ENCODE results near the gene PIK3CD.
"Not testable (repeated sequence)": the region's sequence is repeated elsewhere in the genome, so short reads cannot be mapped to it uniquely, and the experiment has no call there.

The PIK3CD gene

DNA sequence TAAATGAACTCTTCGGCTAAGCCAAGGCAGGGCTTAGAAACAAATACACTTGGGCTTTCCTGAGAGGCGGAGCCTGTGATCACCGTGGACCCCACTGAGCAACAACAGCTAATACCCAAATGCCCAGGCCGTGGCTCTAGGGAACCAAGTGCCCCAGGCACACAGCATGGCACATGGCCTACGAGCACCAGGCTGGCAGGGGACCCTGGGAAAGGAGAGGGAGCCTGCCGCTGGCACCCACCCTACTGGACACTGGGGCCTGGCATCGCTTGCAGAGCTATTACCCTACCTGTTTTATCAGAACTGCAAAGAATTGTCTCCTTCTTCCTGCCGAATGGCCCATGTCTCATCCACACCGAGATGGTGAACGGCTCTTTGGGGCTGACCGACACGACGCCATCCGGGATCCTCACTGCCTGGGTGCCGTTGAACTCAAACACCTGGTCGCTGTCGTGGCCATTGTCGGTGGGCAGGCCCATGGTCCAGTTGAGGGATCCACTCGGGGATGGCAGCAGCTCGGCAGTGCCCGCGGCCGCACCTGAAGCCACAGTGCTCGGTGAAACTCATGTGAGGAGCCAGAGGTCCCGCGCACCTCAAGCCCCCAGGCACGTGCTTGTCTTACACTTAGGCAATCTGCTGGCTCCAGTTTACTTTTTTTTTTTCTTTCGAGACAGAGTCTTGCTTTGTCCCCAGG, 92.7 kb downstream of the PIK3CD start:
- DNase-seq = no peak

DNA sequence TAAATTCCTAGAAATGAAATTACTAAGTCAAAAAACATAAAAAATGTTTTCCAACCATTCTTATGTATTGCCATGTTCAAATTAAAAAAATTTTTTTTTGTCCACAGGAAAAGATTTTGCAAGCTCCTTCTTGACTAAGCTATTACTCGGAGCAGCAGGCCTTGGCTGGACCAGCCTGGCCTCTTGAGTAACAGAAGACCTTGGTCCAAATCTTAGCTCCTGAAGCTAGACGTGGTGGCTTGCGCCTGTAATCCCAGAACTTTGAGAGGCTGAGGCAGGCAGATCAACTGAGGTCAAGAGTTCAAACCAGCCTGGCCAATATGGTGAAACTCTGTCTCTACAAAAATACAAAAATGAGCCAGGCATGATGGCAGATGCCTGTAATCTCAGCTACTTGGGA, 94.7 kb downstream of the PIK3CD start:
- no peak for DNase-seq

DNA sequence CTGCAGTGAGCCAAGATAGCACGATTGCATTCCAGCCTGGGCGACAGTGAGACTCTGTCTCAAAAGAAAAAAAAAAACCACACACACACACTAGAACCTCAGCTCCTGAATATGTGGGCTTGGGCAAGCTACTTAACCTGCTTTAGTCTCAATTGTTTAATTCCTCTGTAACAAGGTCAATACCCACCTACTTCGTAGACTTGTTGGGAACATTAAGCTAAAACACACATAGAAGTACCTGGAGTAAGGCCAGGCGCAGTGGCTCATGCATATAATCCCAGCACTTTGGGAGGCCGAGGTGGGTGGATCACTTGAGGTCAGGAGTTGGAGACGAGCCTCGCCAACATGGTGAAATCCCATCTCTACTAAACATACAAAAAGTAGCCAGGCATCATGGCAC, 95.1 kb downstream of the PIK3CD start:
- no peak for DNase-seq

DNA sequence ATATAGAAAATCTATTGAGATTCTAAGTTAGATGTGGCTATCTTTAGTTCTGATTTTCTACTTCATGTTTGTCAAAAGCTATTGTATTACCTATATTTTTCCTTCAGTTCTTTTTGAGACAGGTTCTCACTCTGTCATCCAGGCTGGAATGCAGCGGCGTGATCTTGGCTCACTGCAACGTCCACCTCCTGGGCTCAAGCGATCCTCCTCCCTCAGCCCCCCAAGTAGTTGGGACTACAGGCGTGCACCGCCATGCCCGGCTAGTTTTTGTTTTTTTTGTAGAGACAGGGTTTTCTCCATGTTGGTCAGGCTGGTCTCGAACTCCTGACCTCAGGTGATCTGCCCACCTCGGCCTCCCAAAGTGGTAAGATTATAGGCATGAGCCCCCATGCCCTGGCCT, 96.9 kb downstream of the PIK3CD start:
- not testable (repeated sequence) for DNase-seq

DNA sequence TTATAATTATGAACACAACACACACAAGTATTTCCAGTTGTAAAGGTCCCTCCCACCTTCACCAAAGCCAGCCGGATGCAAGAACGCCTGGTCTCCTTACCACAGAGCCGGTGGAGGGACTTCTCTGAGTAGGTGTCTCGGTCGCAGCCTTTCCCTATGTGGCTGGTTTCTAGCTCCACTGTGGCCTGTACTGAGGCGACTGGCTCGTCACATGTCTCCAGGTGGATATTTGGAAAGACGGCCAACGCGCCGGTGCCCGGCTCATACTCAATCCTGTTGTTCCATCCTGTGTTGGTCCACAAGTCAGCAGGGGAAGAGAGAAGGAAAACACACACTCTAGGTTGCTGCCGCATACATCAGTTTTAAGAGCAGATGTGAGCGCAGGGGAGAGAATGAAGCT, 97.8 kb downstream of the PIK3CD start:
- no peak for DNase-seq

DNA sequence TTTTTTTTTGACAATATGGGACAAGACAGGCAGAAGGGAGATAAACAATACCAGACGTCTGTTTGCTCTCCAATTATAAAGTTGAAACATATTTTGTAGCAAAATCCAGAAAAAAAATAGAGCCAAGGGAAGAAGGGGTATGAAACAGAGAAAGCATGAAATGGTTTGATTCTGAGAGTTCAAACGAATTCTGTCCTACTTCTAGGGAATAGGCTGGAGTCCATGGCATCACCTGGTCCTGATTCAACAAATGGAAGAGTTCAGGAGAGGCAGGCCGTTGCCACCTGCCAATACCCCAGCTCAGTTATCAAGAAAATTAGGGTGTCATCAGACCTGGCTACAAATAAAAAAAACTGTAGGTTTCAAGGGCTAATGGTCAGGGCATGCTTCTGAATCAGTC, 100.4 kb downstream of the PIK3CD start:
- no peak for DNase-seq

DNA sequence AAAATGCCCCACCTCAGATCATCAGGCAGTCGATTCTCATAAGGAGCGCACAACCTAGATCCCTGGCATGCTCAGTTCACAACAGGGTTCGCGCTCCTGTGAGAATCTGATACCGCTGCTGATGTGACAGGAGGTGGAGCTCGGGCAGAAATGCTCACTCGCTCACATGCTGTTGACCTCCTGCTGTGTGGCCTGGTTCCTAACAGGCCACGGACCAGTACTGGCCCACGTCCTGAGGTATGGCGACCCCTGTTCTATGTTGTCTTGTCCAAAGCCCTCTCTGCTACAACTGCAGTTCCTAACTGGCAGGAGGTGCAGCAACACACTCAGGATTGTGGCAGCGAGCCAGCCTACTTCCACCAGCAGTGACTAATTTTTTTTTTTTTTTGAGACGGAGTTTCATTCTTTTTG, 101.6 kb downstream of the PIK3CD start:
- DNase-seq = no peak

DNA sequence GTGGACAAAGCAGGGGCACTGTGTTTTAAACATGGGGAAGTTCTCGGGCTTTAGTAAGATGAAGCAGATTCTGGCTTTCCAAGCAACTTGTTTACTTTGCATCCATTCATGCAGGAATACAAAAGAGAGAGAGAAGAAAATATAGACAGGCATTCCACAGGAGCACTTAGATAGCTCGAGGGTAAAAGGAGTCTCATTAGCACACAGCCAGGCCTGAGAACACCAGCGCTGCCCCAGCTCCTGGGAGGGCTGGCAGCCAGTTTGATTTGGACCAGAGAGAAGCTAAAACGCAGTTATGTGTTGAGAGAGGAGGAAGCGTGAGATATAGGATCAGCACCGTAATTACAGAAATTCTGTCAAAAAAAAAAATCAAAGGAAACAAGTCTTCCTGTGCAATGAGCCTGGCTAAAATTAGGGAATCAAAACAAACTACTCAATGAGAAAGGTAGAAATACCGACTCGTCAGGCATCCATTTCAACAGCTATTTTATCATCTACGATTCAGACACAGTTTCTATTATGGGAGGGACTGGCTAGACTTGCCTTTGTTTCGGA, 104.0 kb downstream of the PIK3CD start:
- DNase-seq = no peak

DNA sequence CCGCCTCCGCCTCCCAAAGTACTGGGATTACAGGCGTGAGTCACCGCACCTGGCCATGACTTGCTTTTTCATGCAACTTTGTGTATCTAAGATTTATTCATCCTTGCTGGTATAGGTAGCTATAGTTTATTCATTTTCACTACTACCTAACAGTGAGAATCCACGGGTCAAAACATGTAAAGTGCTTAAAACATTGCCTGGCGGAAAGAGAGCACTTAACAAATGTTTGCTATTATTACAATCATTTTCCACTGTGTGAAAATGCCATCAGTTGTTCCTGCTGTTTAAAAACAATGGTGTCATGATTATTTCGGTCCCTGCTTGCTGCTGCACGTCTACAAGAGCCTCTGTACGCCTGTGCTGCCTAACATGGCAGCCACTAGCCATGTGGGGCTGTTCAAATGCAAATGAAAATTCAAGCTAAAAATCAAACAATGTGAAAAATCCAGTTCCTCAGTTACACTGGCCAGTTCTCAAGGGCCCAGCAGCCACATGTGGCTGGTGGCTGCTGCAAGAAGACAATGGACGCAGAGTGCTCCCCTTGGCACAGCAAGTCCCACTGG, 107.1 kb downstream of the PIK3CD start:
- DNase-seq = no peak

DNA sequence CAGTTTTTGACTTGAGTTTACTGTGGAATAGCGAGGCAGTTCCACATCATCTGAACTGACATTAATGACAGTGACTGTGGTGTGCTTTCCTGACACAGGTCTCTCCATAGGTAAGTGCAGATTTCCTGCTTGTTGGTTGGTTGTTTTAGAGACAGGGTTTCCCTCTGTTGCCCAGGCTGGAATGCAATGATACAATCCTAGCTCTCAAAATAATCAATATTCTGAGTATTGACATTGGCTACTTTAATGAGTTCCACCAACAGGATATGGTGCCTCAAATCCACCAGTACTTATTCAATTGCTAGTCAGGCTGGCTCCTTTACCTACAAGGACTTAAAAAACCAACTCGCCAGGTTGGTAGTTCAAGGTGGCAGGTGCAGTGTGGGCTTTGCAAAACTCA, 108.4 kb downstream of the PIK3CD start:
- no peak for DNase-seq

DNA sequence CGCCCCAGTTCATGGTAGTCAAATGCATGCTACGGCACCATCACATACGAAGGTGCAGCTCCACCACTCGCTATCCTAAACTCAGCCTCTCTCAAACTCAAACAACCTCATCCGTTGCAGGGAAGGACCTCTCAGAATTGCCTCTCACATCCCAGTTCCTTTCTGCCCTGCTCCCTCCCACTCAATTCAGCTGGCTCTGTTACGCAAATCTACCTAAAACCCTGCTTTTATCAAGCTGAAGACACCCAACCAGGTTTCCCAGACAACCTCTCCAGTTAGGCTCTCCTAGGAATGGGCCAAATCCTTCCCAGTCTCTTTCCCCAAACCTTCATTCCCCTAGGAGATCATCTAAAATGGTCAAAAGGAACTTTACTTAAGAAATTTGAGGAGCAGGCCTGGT, 109.3 kb downstream of the PIK3CD start:
- DNase-seq = no peak

DNA sequence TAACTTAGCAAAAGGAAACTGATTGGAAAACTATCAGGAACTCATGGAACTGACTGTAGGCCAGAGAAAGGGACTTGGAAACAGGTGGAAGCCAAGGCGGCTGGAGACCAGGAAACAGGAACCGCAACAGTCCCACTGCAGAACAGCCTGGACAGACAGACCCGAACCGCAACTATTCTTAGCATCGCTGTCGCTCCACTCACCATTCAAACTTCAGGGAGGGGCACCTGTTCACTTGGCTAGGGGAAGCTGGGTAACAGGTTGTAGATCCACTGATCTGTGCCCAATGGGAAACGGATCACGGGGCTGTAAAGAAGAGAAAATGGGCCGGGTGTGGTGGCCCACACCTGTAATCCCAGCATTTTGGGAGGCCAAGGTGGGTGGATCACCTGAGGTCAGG, 110.3 kb downstream of the PIK3CD start:
- DNase-seq = no peak

DNA sequence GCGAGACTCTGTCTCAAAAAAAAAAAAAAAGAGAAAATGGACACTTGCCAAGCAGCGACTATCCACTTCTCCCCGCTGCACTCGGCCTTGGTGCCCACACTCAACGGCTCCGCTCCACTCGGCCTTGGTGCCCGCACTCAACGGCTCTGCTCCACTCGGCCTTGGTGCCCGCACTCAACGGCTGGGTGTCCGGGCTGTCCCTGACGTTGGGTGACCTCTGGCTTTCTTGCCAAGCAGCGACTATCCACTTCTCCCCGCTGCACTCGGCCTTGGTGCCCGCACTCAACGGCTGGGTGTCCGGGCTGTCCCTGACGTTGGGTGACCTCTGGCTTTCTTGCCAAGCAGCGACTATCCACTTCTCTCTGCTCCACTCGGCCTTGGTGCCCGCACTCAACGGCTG, 110.9 kb downstream of the PIK3CD start:
- DNase-seq = not testable (repeated sequence)

DNA sequence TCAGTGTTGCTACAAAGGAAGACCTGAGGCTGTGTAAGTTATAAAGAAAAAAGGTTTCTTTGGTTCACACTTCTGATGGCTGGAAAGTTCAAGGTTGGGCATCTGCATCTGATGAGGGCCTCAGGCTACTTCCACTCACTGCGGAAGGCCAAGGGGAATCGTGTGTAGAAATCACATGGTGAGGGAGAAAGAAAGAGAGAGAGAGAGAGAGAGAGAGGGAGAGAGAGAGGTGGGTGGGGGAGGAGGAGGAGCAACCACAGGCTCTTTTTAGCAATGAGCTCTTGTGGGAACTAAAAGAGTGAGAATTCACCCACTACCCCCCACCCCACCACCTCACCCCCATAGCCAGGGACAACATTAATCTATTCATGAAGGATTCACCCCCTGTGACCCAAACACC, 112.4 kb downstream of the PIK3CD start:
- no peak for DNase-seq

DNA sequence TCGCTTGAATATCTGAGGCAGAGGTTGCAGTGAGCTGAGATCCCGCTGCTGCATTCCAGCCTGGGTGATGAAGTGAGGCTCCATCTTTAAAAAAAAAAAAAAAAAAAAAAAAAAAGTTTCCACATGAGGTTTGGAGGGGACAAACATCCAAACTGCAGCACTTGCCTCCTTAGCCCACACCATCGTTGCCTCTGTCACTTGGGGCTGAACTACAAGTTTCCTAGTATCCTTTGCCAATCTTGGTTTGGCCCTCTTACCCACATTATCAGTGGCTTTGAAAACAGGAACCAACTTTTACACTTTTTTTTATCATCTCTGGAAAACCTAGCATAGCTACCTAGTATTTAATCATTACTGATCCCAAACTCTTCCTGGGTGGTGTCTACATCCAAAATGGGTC, 113.0 kb downstream of the PIK3CD start:
- DNase-seq = no peak

DNA sequence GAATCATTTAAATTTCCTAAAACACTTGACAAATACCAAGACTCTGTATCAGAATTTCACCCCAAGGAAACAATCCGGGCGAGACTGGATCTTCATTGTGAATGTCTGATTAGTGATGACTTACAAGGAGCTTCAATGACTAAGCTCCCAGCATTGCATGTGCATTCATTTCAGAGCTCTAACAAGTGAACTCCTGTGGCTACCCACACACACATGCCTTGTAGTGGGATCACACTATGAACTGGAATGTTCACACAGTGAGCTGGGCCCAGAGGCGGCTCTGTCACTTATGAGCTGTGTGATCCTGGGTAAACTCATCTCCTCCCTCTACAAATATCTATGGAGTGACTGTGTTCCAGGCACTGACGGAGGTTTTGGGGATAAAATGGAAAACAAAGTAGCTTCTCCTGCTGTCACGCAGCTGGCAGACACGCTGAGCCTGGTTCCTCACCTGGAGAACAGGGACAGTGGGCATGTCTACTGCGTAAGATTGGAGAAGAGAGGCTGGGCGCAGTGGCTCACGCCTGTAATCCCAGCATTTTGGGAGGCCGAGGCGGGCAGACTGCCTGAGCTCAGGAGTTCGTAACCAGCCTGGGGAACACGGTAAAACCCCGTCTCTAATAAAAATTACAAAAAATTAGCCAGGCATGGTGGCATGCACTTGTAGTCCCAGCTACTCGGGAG, 115.4 kb downstream of the PIK3CD start:
- peak; percentile 79 for DNase-seq

DNA sequence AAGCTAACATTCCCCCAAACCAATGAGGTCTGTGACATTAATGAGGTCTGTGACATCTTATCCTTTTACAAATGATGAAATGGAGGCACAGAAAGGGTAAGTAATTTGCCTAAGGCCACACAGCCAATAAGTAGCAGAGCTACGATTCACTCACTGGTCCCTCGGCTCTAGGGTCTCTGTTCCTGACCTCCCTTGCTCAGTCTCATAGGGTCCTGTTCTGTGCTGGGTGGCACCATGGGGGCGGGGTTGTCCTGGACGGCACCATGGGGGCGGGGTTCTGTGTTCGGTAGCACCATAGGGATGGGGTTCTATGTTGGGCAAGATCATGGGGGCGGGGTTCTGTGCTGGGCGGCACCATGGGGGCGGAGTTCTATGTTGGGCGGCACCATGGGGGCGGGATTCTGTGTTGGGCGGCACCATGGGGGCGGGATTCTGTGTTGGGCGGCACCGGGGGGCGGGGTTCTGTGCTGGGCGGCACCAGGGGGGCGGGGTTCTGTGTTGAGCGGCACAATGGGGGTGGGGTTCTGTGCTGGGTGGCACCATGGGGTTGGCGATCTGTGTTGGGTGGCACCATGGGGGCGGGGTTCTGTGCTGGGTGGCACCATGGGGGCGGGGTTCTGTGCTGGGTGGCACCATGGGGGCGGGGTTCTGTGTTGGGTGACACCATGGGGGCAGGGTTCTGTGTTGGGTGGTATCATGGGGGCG, 116.6 kb downstream of the PIK3CD start:
- no peak for DNase-seq

DNA sequence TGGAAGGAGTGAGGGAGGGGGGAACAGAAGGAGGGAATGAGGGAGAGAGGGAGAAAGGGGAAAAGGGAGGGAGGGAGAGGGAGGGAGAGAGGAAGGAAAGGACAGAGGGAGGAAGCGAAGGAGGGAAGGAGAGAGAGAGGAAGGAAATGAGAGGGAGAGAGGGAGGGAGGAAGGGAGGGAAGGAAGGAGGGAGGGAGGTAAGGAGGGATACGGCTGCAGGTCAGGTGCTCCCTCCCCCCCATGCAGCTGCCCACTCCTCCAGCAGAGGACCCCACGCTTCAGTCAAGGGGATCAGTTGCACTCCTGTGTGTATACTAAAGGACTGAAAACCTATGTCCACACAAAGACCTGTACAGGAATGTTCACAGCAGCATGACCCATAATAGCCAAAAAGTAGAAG, 117.5 kb downstream of the PIK3CD start:
- no peak for DNase-seq

DNA sequence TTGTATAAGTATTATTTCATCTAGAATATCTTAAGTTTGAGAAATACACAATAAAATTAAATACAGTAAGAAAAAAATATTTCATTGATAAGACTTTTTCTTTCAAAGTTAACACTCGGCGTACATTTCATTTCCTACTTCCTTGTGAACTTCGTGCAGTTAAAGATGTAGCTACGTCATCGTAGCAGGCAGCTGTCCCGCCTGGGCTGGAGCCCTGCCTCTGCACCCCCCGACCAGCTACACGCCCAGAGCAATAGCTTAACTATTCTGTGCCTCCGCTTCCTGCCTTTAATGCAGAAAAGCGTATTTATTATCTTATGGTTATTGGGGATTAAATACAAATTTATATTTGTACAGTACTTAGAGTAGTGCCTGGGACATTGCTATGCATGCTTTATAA, 118.8 kb downstream of the PIK3CD start:
- no peak for DNase-seq

DNA sequence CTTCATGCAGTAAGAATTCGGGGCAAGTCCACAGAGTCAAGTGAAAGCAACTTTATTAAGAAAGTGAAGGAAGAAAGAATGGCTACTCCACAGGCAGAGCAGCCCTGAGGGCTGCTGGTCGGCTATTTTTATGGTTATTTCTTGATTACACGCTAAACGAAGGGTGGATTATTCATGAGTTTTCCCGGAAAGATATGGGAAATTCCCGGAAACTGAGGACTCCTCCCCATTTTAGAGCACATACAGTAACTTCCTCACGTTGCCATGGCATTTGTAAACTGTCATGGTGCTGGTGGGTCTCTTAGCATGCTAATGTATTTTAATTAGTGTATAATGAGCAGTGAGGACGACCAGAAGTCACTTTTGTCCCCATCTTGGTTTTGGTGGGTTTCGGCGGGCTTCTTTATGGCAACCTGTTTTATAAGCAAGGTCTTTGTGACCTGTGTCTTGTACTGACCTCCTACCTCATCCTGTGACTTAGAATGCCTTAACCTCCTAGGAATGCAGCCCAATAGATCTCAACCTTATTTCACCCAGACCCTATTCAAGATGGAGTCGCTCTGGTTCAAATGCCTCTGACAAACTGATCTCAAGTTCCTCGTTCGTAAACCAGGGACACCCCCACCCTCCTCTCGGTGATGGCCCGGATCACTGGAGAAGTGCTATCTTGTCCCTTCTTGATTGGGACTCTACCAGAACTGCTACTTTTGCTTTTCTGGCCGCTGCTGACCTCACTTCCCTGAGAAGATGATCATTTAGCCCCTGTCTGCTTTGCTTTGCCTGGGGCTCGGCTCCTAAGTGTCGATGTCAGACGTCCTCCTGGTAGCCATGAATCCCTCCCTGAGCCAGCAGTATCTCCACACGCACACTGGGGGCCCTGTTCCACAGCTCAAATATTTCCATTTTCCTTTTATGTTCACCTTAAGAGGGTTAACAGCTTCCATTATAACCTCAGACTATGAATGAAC, 123.5 kb downstream of the PIK3CD start:
- DNase-seq = no peak

DNA sequence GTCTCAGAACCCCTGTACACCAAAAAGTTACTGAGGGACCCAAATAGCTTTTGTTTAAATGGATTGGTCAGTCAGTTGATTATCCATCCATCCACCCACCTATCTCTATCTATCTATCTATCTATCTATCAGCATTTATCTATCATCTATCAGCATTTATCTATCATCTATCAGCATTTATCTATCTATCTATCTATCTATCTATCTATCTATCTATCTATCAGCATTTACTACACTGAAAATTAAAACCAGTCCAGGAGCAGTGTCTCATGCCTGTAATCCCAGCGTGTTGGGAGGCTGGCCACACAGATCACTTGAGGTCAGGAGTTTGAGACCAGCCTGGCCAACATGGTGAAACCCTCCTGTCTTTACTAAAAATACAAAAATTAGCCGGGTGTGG, 125.2 kb downstream of the PIK3CD start:
- no peak for DNase-seq

Data from T1000 (cell line).